GM23248 (cell line): ENCODE data around the gene PRKCB.

Experiments used
- EZH2 ChIP-seq: fragments of 200-600 bp; sonication (generic); IDR thresholded peaks from 2 replicates; pipeline ENCODE4 v1.6.1; 2018; ENCODE audit warnings: antibody characterized with exemption, mild to moderate bottlenecking; ENCODE audit not compliant: insufficient read depth, poor library complexity, severe bottlenecking
- EZH2phosphoT487 ChIP-seq: fragments of 200-600 bp; sonication (generic); IDR thresholded peaks from 2 replicates; pipeline ENCODE4 v1.6.1; 2018; ENCODE audit warnings: antibody characterized with exemption, moderate library complexity, mild to moderate bottlenecking, low read depth; ENCODE audit not compliant: insufficient read depth

- TF ChIP-seq EZH2 (no peak), EZH2phosphoT487 (no peak)
These were observed 48.7 kb upstream of the PRKCB start for GRCh38 chr16:23786964-23787561.
